Measurements from ENCODE around the gene EPM2A. TPM values are rescaled to one million over a fixed set of nuclear protein-coding genes. Genes with fewer than 3 reads are reported as not detected.

EPM2A gene
- total and polyA plus RNA-seq, 2 experiments from 2014 or later: 6.9 to 9.3 TPM

DNA sequence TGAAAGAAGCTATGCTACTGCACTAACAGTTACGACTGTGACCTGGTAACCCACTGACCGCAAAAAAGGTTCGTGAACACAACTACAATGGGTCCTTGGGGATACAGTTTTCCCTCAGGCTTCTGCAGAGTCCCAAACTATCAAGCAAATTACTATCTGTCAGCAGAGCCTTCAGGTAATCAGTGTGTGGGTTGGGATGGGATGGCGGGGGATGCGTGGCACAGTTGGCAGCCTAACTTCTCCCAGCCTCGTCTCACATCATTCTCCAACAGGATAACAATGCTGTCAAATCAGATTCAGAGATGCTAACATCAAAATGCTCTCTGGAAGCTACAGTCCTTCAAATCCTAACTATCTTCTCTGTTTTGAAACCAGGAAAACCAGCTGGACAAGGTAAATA is 102.3 kb downstream of the EPM2A start:
- H3K27me3 ChIP-seq: no peaks in the 10 kb centered on the region
- TF ChIP-seq, protein P1, sequence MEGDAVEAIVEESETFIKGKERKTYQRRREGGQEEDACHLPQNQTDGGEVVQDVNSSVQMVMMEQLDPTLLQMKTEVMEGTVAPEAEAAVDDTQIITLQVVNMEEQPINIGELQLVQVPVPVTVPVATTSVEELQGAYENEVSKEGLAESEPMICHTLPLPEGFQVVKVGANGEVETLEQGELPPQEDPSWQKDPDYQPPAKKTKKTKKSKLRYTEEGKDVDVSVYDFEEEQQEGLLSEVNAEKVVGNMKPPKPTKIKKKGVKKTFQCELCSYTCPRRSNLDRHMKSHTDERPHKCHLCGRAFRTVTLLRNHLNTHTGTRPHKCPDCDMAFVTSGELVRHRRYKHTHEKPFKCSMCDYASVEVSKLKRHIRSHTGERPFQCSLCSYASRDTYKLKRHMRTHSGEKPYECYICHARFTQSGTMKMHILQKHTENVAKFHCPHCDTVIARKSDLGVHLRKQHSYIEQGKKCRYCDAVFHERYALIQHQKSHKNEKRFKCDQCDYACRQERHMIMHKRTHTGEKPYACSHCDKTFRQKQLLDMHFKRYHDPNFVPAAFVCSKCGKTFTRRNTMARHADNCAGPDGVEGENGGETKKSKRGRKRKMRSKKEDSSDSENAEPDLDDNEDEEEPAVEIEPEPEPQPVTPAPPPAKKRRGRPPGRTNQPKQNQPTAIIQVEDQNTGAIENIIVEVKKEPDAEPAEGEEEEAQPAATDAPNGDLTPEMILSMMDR (IDR thresholded peaks at IDR 0.05; ENCODE audit: poor library complexity): no peak
- no peak for TF ChIP-seq EZH2 (IDR thresholded peaks at IDR 0.05; ENCODE audit: borderline replicate concordance)
- no peak for TF ChIP-seq EZH2phosphoT487 (IDR thresholded peaks at IDR 0.05; ENCODE audit: low read depth, severe bottlenecking, unreplicated experiment)
- H3K27ac ChIP-seq: no peak overlapping the region
- no peak overlapping the region for H2AFZ ChIP-seq
- no peaks in the 10 kb centered on the region for H4K20me1 ChIP-seq (ENCODE audit: insufficient read depth, poor library complexity, severe bottlenecking)
- no peak overlapping the region for H3K4me2 ChIP-seq
- no peaks in the 10 kb centered on the region for H3K36me3 ChIP-seq (replicated peaks; ENCODE audit: insufficient read depth, low read depth)
- no peaks in the 10 kb centered on the region for H3K9me3 ChIP-seq (ENCODE audit: low read depth)
- H3K4me3 ChIP-seq: no peak overlapping the region
- H3K9me2 ChIP-seq (replicated peaks; ENCODE audit: insufficient read depth): no peaks in the 10 kb centered on the region
- peaks cover 7% of the 10 kb centered on the region for H3K4me1 ChIP-seq (ENCODE audit: insufficient read depth)
- no peaks in the 10 kb centered on the region for H3K79me2 ChIP-seq
- DNase-seq (ENCODE audit: low spot score): no peak
- WGBS (ENCODE audit: low lambda C conversion rate, missing lambda C conversion rate): 82% methylated on average over 6 of the region's 6 CpGs

DNA sequence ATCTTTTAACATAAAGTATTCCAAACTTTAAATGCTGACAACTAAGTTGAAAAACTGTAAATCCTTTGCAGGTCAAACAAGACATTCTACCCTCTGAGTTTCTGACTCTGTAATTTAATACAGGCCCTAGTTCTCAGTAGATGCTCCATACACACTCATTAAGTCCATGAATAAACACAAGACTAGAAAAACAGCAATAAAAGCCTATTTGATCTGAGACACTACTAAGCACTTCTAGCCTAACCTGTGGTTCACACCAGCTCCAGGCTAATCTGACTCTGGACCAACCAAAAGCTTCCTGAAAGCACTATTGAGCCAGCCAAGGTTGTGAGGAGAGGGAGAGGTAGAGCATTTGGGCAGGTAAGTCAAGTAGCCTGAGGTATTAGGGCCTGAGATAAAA is 103.9 kb downstream of the EPM2A start:
- Histone ChIP-seq H3K4me1 (ENCODE audit: insufficient read depth) (peaks cover 7% of the 10 kb centered on the region), H3K9me3 (ENCODE audit: low read depth) (no peaks in the 10 kb centered on the region), H3K4me2 (no peak overlapping the region), H3K9me2 (replicated peaks; ENCODE audit: insufficient read depth) (no peaks in the 10 kb centered on the region), H4K20me1 (ENCODE audit: insufficient read depth, poor library complexity, severe bottlenecking) (no peaks in the 10 kb centered on the region), H3K36me3 (replicated peaks; ENCODE audit: insufficient read depth, low read depth) (no peaks in the 10 kb centered on the region), H3K79me2 (no peaks in the 10 kb centered on the region), H3K27ac (no peak overlapping the region), H2AFZ (no peak overlapping the region), H3K4me3 (no peak overlapping the region), H3K27me3 (no peaks in the 10 kb centered on the region)
- DNase-seq (ENCODE audit: low spot score): no peak
- TF ChIP-seq EZH2phosphoT487 (IDR thresholded peaks at IDR 0.05; ENCODE audit: low read depth, severe bottlenecking, unreplicated experiment): no peak
- TF ChIP-seq EZH2 (IDR thresholded peaks at IDR 0.05; ENCODE audit: borderline replicate concordance): no peak
- TF ChIP-seq, protein P1 (IDR thresholded peaks at IDR 0.05; ENCODE audit: poor library complexity): no peak

DNA sequence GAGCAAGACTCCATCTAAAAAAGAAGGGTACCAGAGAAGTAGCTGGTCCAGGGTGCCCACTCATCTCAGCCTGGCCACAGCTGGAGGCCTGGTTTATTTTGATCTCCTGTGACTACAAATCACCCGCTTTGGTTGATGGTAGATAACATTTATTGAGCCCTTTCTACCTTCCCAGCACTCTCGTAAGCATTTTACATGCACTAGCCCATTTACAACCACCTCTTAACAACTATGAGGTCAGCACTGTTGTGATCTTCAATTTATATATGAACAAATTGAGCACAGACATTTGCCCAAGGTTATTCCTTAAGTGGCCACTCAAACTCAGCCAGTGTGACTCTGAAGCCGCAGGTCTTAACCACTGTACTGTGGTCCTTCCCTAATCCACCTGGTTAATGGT is 104.7 kb downstream of the EPM2A start:
- H3K27ac ChIP-seq: no peak overlapping the region
- no peaks in the 10 kb centered on the region for H3K9me3 ChIP-seq (ENCODE audit: low read depth)
- H3K27me3 ChIP-seq: no peaks in the 10 kb centered on the region
- no peaks in the 10 kb centered on the region for H3K36me3 ChIP-seq (replicated peaks; ENCODE audit: insufficient read depth, low read depth)
- H3K4me3 ChIP-seq: no peak overlapping the region
- H4K20me1 ChIP-seq (ENCODE audit: insufficient read depth, poor library complexity, severe bottlenecking): no peaks in the 10 kb centered on the region
- H3K79me2 ChIP-seq: no peaks in the 10 kb centered on the region
- H2AFZ ChIP-seq: no peak overlapping the region
- no peak for DNase-seq (ENCODE audit: low spot score)
- H3K4me2 ChIP-seq: no peak overlapping the region
- H3K4me1 ChIP-seq (ENCODE audit: insufficient read depth): peaks cover 7% of the 10 kb centered on the region
- WGBS (ENCODE audit: low lambda C conversion rate, missing lambda C conversion rate): 95% methylated on average over 3 of the region's 3 CpGs
- TF ChIP-seq EZH2phosphoT487 (IDR thresholded peaks at IDR 0.05; ENCODE audit: low read depth, severe bottlenecking, unreplicated experiment): no peak
- TF ChIP-seq, protein P1 (IDR thresholded peaks at IDR 0.05; ENCODE audit: poor library complexity): no peak
- TF ChIP-seq EZH2 (IDR thresholded peaks at IDR 0.05; ENCODE audit: borderline replicate concordance): no peak
- H3K9me2 ChIP-seq (replicated peaks; ENCODE audit: insufficient read depth): no peaks in the 10 kb centered on the region

DNA sequence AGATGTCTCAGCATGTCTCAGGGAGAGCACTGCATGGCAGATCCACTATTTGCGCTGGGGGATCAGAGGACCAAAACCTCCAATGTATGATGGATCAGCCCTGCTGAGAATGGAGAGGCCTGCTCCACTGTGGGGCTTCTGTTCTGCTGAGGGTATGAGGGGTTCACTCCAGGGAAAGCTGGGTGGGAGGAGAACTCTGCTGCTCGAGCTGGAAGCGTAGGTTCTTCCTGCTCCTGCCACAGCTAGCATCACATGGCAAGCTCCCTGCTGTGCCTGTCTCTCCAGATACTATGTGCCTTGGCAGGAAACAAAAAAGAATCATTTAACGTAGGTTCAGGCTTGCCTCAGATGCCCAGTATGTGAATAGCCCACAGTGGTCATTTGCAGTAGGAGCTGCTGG is 105.8 kb downstream of the EPM2A start:
- Histone ChIP-seq H4K20me1 (ENCODE audit: insufficient read depth, poor library complexity, severe bottlenecking) (no peaks in the 10 kb centered on the region), H3K27ac (no peak overlapping the region), H3K4me3 (no peak overlapping the region), H3K4me1 (ENCODE audit: insufficient read depth) (peaks cover 7% of the 10 kb centered on the region), H3K27me3 (no peaks in the 10 kb centered on the region), H3K9me2 (replicated peaks; ENCODE audit: insufficient read depth) (no peaks in the 10 kb centered on the region), H3K9me3 (ENCODE audit: low read depth) (no peaks in the 10 kb centered on the region), H3K79me2 (no peaks in the 10 kb centered on the region), H3K4me2 (no peak overlapping the region), H3K36me3 (replicated peaks; ENCODE audit: insufficient read depth, low read depth) (no peaks in the 10 kb centered on the region), H2AFZ (no peak overlapping the region)
- WGBS (ENCODE audit: low lambda C conversion rate, missing lambda C conversion rate): 90% methylated on average over 4 of the region's 4 CpGs
- no peak for DNase-seq (ENCODE audit: low spot score)
- TF ChIP-seq EZH2phosphoT487 (IDR thresholded peaks at IDR 0.05; ENCODE audit: low read depth, severe bottlenecking, unreplicated experiment): no peak
- no peak for TF ChIP-seq EZH2 (IDR thresholded peaks at IDR 0.05; ENCODE audit: borderline replicate concordance)
- TF ChIP-seq, protein P1 (IDR thresholded peaks at IDR 0.05; ENCODE audit: poor library complexity): no peak
